HG02678 (cell line): ENCODE data around the gene HDGFL2.

ENCODE experiments used
- ATAC-seq: cut with Tn5 transposase; IDR thresholded peaks from one replicate; pipeline ENCODE4 v1.9.1; 2021; ENCODE audit warnings: mild to moderate bottlenecking, moderate library complexity; ENCODE audit not compliant: unreplicated experiment

The HDGFL2 gene

GRCh38 chr19:4464815-4465581 lies 7.1 kb upstream of the HDGFL2 start:
- ATAC-seq: no peak

GRCh38 chr19:4467835-4468234 lies 4.3 kb upstream of the HDGFL2 start:
- ATAC-seq: no peak

- ATAC-seq: peak; percentile 85
Observed at GRCh38 chr19:4471403-4472173, 509 bp upstream of the HDGFL2 start.

GRCh38 chr19:4473011-4473762 lies 1.1 kb downstream of the HDGFL2 start:
- ATAC-seq: no peak

DNA sequence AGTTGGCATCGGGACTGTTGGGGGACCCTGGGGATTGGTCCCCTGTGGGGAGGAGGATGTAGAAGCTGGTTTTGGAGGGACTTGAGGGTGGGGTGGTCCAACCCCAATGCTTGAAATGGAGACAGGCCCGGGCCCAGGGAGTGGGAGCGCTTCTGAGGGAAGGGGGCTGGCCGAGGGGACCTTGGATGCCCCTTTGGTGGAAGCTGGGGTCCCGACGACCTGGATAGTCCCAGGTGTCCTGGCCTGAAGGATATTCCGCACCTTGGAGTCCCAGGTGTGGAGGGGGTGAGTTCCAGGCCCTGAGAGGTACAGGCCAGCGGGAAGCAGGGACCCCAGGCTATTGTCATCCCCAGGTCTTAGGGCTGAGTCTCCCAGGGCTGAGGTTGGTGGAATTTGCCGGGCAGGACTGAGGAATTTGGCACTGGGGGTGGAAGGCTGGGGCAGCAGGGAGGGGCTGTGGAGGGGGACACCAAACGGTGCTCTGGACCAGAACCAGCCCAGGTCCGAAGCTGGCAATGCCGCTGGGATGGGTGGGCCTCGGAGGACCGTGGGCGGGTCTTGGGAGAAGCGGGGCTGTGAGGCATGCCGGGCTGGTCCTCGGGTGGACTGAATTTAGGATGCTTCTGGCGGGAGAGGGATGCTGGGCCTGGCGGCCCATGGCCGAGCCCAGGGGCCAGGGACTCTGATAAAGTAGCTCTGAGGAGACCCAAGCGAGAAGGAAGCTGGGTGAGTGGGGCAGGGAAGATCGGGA lies 1.8 kb downstream of the HDGFL2 start:
- ATAC-seq: no peak

DNA sequence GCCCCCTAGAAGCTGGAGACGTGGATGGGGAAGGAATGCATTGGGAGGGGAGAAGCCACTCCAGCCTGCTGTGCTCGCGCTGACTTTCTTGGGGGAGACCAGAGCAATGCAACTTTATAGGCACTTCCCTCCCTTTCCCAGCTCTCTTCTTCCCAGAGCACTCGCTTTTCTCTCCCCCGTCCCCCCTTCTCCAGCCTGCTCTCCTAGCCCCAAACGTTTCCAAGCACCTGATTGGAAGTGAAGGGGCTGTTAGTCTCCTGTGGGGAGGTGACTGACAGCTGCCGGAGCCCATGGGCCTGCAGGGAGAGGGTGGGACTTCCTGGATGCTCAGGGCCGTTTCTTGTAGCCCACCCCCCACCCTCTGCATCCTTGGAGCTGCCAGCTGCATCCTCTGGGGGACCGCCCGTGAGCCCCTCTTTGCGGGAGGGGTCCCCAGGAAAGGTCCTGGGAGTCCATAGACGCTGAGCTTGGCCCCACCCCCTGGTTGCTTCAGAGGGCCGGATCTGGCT lies 2.5 kb downstream of the HDGFL2 start:
- ATAC-seq: no peak

DNA sequence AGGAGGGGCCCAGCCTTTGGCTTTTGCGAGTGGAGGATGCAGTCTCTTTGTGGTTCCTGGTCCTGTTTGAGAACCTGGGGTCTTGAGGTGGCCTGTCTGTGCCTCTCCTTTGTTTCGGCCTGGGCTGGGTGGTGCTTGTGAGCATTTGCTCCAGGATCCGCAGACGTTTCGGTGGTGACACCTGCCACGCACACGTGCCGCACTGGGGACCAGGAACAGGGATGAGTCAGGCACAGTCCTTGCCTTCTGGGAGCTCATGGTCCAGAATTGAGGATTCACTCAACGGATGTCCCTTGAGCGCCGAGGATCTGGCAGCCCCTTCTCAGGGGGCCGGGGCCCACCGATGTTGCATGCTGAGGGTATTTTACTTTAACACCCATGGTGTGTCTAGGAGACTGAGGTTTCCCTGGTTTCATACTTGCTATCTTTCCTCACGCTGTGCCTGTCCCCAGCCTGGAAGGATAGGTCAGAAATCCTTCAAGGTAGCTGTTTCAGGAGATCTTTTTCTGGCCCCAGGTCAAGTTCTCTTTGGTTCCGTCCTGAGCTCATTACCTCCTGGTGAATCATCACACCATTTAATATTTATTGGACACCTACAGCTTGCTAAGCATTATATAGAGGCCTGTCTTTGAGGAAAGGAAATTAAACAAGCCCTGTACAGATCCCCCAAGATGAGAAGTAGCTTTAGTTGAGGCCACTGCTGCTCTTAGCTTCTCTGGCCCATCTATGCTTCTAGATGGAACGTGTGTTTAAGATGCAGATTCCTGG lies 5.1 kb downstream of the HDGFL2 start:
- ATAC-seq: no peak

DNA sequence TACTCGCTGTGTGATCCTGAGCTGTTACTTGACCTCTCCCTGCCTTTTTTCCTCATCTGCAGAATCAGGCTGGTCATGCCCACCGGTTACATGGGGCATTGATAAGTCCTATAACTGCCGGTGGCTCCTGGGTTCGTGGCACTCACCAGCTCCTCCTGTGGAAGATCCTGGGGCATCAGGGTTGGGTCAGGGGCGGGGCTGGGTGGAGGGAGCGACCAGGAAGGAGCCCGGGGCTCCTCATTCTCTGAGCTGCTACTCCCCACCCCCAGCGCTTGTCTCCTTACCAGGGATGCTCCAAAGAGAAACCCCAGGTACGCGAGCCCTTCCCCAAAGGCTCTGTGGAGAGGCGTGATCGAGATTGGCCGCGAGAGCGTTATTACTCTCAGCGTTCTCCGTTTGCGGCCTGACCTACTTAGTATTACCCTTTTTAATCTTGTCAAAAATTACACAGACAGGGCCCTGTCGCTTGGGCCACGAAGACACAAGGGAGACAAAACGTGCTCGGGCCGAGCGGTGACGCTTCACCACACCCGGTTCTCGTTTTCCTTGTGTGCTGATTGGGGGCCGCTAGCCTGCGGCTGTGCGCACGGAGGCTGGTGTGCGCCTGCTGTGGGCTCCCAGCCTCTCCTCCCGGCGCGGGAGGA lies 10.7 kb downstream of the HDGFL2 start:
- no peak for ATAC-seq

GRCh38 chr19:4483385-4483784 lies 11.3 kb downstream of the HDGFL2 start:
- ATAC-seq: no peak

- ATAC-seq: no peak
Observed at GRCh38 chr19:4487572-4487971, 15.5 kb downstream of the HDGFL2 start.

- ATAC-seq: no peak
Observed at GRCh38 chr19:4488496-4488895, 16.4 kb downstream of the HDGFL2 start.

- ATAC-seq: no peak
Observed at GRCh38 chr19:4491446-4491845, 19.3 kb downstream of the HDGFL2 start.

- no peak for ATAC-seq
Observed at GRCh38 chr19:4492337-4493103, 20.4 kb downstream of the HDGFL2 start.

DNA sequence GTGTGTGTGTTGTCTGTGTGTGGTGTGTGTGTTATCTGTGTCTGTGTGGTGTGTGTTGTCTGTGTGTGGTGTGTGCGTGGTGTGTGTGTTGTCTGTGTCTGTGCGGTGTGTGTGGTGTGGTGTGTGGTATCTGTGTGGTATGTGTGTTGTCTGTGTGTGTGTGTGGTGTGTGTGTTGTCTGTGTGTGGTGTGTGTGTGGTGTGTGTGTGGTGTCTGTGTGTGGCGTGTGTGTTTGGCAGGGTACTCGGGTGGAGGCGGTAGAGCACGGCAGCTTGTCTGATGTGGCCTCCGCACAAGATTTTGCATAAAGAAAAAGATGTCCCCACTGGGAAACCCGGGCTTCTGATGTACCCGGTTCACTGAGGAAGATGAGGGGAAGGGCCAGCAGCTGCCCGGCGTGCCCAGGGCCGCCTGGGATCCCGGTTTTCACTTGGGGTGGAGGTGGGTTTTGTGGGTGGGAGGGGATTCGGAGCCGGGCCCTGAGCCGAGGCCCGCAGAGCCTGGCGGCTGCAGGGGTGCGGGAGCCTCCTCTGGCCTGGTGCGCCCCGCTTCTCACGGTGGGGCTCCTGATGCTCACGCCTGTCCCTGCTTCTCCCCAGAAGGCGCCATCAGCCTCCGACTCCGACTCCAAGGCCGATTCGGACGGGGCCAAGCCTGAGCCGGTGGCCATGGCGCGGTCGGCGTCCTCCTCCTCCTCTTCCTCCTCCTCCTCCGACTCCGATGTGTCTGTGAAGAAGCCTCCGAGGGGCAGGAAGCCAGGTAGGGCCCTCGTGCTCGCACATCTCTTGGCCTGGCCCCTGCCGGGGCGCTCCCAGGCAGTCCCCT lies 21.2 kb downstream of the HDGFL2 start:
- ATAC-seq: no peak

- no peak for ATAC-seq
Observed at GRCh38 chr19:4493929-4494690, 22.0 kb downstream of the HDGFL2 start.

DNA sequence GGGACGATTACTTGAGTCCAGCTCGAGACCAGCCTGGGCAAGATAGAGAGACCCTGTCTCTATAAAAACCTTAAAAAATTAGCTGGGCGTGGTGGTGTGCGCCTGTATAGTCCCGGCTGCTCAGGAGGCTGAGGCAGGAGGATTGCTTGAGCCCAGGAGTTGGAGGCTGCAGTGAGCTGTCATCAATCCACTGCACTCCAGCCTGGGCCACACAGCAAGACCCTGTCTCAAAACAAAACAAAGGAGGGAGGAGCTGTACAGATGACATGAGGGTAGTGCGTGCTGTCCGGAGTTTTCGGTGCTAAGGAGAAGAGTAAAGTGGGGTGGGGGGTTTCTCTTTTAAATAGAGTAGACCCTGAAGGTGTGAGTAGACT lies 22.6 kb downstream of the HDGFL2 start:
- no peak for ATAC-seq

DNA sequence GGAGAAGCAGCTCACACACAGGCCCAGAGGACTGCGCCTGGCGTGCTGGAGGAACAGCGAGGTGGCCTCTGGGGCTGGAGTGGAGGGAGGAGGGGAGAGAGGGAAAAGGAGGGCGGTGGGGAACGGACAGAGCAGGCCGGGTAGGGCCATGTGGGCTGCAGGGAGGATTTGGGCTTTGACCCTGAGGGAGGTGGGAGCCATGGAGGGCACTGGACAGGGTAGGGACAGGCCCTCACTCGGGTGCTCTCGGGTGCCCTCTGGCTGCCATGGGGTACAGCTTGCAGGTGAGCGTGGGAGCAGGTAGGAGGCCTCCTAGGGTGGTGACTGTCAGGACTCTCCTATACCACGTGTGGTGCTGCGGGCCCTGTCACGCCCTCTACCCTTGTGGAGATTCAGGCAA lies 23.4 kb downstream of the HDGFL2 start:
- ATAC-seq: no peak
